ENCODE data around the gene CELA2B.

The CELA2B gene

DNA sequence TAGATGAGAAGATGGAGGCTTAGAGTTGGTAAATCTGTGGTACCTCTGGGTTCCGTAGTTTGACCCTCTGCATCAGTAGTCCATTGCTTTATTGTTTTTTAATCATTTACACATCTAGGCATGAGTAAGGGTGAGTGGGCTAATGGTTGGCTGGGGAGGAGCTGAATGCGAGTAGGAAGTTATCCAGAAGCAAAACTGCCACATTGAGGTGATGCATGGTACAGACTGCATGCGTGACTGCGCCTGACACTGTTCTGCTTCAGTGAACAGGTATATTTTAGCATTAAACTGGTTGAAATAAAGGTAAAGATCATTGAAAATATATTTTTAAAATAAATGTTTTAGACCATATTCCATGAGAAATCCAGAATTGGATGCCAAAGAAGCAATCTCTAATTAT, 55.1 kb downstream of the CELA2B start:
- DNase-seq, result no peak

GRCh38 chr1:15531682-15532081, 55.8 kb downstream of the CELA2B start:
- no peak for DNase-seq

DNA sequence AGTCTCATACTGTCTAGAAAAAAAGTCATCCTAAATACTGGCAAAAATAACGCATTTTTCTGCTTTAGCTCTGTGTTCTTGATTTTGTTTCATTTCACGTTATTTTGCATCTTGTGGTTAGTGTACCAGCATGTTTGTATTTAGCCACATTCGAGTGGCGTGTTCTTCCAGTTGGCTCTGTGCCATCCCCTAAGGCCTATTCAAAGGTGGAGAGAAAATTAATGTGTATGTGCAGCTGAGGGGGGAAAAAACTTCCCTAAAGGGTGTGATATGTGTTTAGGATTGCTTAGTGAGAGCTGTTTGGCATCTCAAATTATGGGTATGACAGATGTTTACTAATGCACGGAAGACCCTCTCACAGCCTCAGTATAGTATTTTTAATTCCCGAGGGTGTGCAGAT, 62.9 kb downstream of the CELA2B start:
- DNase-seq, result no peak

DNA sequence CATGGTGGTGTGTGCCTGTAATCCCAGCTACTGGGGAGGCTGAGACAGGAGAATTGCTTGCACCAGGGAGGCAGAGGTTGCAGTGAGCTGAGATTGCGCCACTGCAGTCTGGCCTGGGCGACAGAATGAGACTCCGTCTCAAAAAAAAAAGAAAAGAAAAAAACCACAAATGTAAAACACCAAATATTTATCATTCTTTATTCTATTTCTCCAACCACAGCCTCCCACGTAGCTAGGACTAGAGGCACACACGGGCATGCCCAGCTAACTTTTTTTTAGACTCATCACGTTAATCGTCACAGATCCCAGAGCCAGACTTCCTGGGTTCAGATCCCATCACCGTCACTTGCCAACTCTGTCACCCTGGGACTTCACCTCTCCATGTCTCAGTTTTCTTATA, 64.3 kb downstream of the CELA2B start:
- DNase-seq, result no peak
